Measurements from ENCODE around the gene SARM1.

DNA sequence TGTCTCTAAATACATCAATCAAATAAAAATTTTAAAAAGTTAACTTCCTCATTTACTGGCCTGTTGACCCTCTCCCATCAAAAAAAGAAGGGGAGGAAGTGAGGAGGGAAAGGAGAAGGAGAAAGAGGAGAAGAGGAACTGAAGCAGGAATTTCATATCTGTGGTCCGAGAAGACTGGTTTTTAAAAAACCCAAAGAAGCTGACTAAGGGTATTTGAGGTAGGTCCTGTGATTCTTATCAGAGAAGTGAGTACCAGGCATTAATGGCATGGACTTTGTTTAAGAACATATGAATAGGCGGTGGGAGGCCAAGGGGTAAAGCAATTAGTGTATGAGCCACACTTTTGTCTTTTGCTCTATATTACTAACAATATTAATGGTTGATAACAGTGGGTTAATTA is 32.5 kb downstream of the SARM1 start:
- TF ChIP-seq, protein P1, sequence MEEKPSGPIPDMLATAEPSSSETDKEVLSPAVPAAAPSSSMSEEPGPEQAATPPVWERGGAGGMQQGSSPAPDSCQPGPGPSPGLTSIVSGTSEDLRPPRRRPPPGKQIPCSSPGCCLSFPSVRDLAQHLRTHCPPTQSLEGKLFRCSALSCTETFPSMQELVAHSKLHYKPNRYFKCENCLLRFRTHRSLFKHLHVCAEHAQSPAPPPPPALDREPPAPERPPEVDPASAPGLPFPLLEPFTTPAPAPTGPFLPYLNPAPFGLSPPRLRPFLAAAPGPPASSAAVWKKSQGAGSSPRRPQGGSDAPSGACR (CRISPR knock-in tag; IDR thresholded peaks at IDR 0.05): no peak
- TF ChIP-seq MYC (CRISPR knock-in tag; IDR thresholded peaks at IDR 0.05; ENCODE audit: borderline replicate concordance): no peak
- TF ChIP-seq, protein P2, sequence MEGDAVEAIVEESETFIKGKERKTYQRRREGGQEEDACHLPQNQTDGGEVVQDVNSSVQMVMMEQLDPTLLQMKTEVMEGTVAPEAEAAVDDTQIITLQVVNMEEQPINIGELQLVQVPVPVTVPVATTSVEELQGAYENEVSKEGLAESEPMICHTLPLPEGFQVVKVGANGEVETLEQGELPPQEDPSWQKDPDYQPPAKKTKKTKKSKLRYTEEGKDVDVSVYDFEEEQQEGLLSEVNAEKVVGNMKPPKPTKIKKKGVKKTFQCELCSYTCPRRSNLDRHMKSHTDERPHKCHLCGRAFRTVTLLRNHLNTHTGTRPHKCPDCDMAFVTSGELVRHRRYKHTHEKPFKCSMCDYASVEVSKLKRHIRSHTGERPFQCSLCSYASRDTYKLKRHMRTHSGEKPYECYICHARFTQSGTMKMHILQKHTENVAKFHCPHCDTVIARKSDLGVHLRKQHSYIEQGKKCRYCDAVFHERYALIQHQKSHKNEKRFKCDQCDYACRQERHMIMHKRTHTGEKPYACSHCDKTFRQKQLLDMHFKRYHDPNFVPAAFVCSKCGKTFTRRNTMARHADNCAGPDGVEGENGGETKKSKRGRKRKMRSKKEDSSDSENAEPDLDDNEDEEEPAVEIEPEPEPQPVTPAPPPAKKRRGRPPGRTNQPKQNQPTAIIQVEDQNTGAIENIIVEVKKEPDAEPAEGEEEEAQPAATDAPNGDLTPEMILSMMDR (CRISPR knock-in tag; IDR thresholded peaks at IDR 0.05): no peak
- TF ChIP-seq SIN3B (IDR thresholded peaks at IDR 0.05; ENCODE audit: low read length): no peak
- TF ChIP-seq, protein P3, sequence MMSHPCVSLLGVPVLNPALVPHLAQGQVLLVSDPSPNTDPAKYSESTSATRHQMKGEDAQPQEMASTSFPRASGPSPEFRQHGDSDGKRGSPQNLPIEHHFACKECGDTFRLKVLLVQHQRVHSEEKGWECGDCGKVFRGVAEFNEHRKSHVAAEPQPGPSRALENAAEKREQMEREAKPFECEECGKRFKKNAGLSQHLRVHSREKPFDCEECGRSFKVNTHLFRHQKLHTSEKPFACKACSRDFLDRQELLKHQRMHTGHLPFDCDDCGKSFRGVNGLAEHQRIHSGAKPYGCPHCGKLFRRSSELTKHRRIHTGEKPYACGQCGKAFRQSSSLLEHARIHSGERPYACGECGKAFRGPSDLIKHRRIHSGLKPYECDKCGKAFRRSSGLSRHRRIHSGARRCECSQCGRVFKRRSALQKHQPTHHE (CRISPR knock-in tag; IDR thresholded peaks at IDR 0.05; ENCODE audit: borderline replicate concordance): no peak
- no peak for TF ChIP-seq ZNF703 (CRISPR knock-in tag; IDR thresholded peaks at IDR 0.05; ENCODE audit: borderline replicate concordance)
- no peak for TF ChIP-seq HOXA3 (CRISPR knock-in tag; IDR thresholded peaks at IDR 0.05)
- no peak for TF ChIP-seq CREB1 (IDR thresholded peaks at IDR 0.05)
- no peak for TF ChIP-seq CREB1 (CRISPR knock-in tag; IDR thresholded peaks at IDR 0.05)
- TF ChIP-seq FOXA3 (CRISPR knock-in tag; IDR thresholded peaks at IDR 0.05): no peak
- no peak for TF ChIP-seq MAZ (IDR thresholded peaks at IDR 0.05; ENCODE audit: borderline replicate concordance, low read depth, low read length)
- no peak for TF ChIP-seq MAZ (CRISPR knock-in tag; IDR thresholded peaks at IDR 0.05; ENCODE audit: low read depth)
- TF ChIP-seq SMAD9 (CRISPR knock-in tag; IDR thresholded peaks at IDR 0.05): no peak
- TF ChIP-seq, protein P4, sequence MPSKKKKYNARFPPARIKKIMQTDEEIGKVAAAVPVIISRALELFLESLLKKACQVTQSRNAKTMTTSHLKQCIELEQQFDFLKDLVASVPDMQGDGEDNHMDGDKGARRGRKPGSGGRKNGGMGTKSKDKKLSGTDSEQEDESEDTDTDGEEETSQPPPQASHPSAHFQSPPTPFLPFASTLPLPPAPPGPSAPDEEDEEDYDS (CRISPR knock-in tag; IDR thresholded peaks at IDR 0.05): no peak
- no peak for TF ChIP-seq FOSL2 (CRISPR knock-in tag; IDR thresholded peaks at IDR 0.05)
